ENCODE data around the gene MTARC2.
"Not testable (repeated sequence)": the region's sequence is repeated elsewhere in the genome, so short reads cannot be mapped to it uniquely, and the experiment has no call there.

Gene MTARC2

DNA sequence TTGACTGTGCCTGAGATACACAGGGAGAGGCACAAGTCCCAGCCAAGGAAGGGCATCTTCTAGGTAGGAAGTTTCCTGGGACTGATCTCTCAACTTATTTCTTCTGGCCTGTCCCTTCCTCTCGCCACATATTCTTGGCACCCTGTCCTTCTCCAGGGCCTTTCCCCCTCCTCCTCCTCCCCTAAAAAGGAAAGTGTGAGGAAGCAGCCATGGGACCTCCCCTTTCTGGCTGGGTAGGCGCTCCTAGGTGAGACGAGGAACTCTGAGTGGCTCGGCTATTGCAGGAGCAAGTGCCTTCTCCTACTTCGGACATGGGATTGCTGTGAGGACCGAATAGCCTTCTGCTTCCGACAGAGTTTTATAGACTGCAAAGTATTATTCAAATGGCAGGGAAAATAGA, 15.5 kb upstream of the MTARC2 start:
- no peak for DNase-seq

- DNase-seq = peak; percentile 48 to 74 (median 67)
These were observed 15.0 kb upstream of the MTARC2 start for GRCh38 chr1:220733086-220733601.

DNA sequence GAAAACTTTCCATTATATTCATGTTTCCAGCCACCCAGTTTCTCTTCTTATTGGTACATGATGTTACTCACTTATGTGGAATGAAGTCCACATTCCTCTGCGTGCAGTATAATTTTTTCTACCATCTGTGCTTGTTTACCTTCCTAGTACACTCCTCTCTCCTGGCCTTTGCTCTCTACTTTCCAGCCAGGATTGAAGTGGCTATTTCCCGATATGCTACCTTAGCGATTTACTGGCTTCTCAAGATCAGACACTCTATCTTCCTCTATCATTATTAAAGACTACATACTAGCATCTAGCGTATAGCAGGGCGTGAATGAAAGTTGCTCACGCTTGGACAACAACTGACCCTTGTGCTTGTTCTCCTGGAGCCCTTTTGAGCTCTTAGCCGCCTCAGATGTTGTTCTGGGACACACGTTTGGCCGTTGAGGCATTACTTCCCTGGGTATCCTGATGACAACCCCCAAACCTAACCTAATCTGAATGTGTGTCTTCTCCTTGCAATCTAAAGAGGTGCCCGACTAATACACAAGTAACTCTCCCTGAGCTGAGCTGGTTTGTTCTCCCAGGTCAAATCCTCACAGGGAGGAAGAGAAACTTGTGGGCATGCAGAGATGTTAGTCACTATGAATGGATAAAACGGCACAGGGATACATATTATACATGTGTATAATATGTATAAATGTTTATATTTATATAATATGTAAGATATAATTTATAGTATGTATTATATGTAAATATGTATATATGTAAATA, 13.4 kb upstream of the MTARC2 start:
- DNase-seq = no peak

DNA sequence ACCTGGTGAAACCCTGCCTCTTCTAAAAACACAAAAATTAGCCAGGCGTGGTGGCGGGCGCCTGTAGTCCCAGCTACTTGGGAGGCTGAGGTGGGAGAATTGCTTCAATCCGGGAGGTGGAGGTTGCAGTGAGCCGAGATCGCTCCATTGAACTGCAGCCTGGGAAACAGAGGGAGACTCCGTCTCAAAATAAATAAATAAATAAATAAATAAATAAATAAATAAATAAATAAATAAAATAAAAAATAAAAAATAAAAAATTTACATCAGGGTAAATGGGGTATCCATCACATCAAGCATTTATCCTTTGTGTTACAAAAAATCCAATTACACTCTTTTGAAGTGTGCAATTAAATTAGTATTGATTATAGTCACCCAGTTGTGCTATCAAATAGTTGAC, 11.8 kb upstream of the MTARC2 start:
- not testable (repeated sequence) for DNase-seq

DNA sequence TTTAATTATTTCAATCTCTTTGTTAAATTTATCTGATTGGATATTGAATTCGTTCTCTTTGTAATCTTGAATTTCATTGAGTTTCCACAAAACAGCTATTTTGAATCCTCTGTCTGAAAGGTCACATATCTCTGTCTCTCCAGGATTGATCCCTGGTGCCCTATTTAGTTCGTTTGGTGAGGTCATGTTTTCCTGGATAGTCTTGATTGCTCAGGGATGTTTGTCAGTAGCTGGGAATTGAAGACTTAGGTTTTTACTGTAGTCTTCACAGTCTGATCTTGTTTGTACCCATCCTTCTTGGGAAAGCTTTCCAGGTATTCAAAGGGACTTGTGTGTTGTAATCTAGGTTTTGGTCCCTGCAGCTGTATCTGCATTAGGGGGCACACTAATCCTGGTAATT, 6.8 kb upstream of the MTARC2 start:
- DNase-seq = no peak

GRCh38 chr1:220741825-220742224, 6.3 kb upstream of the MTARC2 start:
- no peak for DNase-seq

GRCh38 chr1:220742520-220742919, 5.6 kb upstream of the MTARC2 start:
- DNase-seq = no peak

GRCh38 chr1:220746851-220747250, 1.3 kb upstream of the MTARC2 start:
- no peak for DNase-seq

- DNase-seq = no peak
These were observed 559 bp upstream of the MTARC2 start for GRCh38 chr1:220747437-220748088.

DNA sequence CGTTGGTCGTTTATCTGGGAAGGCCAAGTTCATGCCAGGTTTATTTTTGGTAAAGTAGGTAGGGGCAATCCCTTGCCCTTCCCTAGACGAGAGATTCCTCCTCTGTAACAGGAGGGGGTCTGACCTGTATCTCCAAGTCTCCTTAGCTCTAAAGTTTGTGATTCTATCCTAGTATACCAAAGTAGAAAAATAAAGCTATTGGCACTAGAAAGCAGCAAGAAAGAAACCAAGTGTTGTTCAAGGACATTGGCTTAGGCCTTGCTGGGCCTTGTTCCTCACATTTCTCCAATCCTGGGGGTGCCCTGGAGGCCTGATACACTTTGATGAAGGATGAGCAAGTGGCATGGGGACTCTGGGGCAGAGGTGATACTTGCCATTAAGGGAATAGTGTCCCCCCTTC, 814 bp downstream of the MTARC2 start:
- no peak for DNase-seq

DNA sequence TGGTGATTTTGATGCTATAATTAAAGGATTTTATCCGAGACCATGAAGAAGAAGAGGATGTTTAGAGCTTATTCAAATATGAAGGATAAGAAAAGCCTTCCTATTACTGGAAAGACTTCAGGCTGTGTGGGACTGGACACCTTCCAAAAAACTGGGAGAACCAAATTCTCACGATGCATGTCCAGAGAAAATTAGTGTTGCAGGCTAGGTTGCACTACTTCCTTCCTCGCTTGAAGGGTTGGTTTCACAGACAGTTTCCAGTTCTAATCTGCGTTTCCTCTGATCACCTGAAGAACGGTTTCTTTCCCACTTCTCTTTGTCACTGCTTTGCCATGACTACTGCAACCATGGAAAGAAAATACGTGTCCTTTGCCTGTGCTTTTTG, 2.0 kb downstream of the MTARC2 start:
- no peak for DNase-seq

GRCh38 chr1:220751111-220751510, 3.0 kb downstream of the MTARC2 start:
- no peak for DNase-seq

GRCh38 chr1:220754212-220754917, 6.2 kb downstream of the MTARC2 start:
- DNase-seq = no peak

- DNase-seq = no peak
These were observed 6.8 kb downstream of the MTARC2 start for GRCh38 chr1:220754918-220755295.

GRCh38 chr1:220755309-220755708, 7.2 kb downstream of the MTARC2 start:
- no peak for DNase-seq

DNA sequence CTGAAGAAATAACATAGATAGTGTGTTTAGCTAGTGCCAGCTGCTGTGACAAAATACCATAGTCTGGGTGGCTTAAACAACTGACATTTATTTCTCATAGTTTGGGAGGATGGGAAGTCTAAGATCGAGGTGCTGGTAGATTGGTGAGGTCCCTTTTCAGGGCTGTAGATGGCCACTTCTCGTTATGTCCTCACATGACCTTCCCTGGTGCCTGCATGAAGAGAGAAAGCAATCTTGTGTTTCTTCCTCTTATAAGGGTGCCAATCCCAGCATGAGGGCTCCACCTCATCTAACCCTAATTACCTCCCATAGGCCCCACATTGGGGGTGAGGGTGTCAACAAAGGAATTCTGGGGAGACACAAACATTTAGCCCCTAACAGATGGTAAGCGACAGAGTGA, 9.3 kb downstream of the MTARC2 start:
- no peak for DNase-seq

DNA sequence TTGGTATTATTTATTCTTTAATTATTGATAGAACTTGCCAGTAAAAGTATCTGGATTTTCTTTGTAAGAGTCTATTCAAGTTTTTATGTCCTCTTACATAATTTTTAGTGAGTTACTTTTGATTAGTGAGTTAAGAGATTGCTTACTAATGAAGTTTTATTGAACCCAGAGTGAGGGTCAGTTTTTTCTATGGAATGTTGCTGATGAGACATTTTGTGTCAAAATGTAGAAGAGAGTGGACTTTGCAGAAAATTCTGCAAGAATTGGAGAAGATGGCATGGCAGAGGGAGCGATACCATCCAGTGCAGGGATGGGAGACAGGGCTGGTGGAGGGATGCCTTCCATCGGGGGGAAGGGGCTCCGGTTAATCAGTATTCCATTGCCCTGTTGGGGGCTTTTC, 11.0 kb downstream of the MTARC2 start:
- no peak for DNase-seq

DNA sequence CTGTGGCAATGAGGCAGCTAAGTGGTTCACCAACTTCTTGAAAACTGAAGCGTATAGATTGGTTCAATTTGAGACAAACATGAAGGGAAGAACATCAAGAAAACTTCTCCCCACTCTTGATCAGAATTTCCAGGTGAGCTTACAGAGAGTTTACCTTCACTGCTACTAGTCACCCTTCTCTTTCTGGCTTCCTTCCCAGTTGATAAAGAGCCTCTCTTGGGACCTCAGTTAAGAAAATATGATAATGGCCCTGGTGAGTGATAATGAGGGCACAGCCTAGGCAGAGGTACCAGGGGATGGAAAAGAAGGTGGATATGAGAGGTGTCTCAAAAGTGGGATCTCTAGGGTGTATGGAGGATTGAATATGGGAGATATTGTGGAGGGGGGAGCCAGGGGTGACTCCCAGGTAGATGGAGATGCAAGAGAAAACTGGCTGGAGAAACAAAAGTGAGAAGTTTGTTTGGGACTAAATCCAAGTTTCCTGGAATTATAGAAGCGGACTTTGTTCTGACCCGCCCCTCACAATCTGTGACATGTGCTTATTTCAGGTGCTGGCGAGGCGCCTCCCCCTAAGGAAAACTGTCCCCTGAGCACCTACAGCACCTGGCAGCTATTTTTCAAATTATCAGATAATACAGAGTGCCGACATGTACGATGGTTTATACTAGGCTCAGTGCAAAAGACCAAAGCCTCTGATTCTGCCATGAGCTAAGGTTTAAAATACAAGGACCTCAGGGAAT, 13.7 kb downstream of the MTARC2 start:
- DNase-seq = no peak

GRCh38 chr1:220764757-220765156, 16.6 kb downstream of the MTARC2 start:
- no peak for DNase-seq

- DNase-seq = no peak
These were observed 19.4 kb downstream of the MTARC2 start for GRCh38 chr1:220767312-220768125.

GRCh38 chr1:220768126-220768601, 20.0 kb downstream of the MTARC2 start:
- no peak for DNase-seq

DNA sequence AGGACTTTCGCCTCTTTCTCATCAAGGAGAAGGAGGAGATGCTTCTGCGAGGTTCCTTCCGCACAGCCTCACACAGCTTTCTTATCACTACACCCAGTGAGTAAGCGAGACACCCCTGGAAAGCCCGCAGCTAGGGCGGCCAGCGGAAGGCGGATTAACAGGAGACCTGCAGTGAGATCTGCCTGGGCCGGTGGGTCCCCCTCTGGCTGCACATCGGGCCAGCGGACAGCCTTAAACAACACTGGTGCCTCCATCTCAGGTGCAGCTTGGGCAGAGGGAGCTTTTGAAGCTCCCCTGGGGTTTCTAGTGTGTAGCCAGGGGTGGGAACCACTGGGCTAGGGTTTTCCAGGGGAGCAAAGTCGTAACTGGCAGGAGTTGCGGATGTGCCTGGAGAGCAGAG, 21.1 kb downstream of the MTARC2 start:
- DNase-seq = no peak
